NCI-H748 treated with DMSO at 0.1 percent for 48 hours (cell line): ENCODE results near the gene BRS3.
A peak's percentile ranks its signal among the peaks of the same experiment; 100 is the strongest.

Experiments
- DNase-seq: peaks from one replicate; lab custom pipeline; 2025; lab: John Stamatoyannopoulos, UW

BRS3 gene

GRCh38 chrX:136495043-136495442 is 7.3 kb downstream of the BRS3 start:
- DNase-seq, result no peak

GRCh38 chrX:136496186-136496763 is 8.5 kb downstream of the BRS3 start:
- DNase-seq, result no peak

- DNase-seq, result peak; percentile 64
Observed at GRCh38 chrX:136496764-136497555, 9.2 kb downstream of the BRS3 start.

- peak; percentile 63 for DNase-seq
Observed at GRCh38 chrX:136497556-136498052, 9.9 kb downstream of the BRS3 start, which contains the start of gene HTATSF1. Gene HTATSF1, plus strand, starts transcription at chrX:136497592. Its CDS starts 93 bp downstream, at chrX:136497685.

- no peak for DNase-seq
Observed at GRCh38 chrX:136519069-136519468, 31.3 kb downstream of the BRS3 start.

- DNase-seq, result no peak
Observed at GRCh38 chrX:136523770-136524169, 36.0 kb downstream of the BRS3 start.

GRCh38 chrX:136525738-136526606 is 38.2 kb downstream of the BRS3 start:
- no peak for DNase-seq

DNA sequence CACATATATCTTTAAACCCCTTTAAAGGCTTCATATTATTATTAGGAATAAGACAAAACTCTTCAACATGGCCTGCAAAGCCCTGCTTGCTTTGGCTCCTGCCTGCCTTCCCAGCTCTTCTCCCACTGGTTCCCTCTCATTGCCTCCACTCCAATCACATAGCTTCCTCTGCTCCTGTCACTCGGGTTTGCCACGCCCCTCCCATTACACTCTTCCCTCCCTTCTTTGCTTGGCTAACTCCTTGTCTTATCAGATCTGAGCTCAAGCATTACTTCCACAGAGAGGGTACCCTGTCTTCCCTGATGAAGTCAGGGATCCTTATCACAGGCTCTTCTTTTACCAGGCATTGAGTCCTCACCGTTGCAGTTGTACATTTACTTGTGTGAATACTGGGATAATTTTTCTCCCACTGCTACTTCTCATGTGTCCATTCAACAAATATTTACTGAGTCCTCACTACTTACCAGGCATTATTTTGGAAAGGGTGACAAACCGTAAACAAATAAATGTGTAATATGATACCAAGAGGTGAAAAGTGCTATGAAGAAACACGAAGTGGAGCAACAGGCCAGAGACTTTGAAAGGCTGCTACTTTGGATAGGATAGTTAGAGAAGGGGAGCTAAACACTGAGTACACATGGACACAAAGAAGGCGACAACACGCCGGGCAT is 41.0 kb downstream of the BRS3 start:
- DNase-seq, result no peak

DNA sequence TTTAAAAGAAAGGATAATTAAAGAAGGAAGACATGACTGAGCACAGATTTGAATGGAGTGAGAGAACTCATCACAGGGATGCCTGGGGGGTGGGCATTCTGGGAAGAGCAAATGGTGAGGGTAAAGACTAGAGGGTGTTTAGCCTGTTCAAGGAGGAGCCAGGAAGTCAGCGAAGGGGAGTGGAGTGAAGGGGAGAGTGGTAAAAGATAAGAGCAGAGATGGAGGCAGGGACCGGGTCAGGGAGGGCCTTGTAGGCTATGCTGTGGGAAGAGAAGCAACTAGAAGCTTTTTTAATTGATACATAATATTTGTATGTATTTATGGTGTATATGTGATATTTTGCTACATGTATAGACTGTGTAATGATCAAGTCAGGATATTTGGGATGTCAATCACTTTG is 42.0 kb downstream of the BRS3 start:
- DNase-seq, result no peak

DNA sequence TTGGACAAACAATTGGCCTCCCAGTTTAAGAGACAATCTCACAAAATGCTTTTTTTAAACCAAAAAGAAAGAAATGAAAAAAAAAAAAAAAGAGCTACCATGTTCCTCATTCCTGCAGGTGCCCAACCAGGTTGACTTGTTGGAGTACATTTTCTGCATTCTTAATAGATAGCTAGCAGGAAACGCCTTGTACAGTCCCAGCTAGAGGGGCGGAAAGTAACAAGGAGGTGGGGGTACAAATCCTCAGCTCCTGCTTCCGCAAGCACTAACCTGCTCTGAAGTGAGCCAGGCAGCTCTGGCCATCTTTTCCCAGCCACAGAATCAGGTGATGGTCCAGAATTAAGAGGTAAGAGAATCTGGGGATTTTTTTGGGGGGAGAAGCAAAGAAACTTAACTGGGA is 44.2 kb downstream of the BRS3 start, which contains the start of gene VGLL1:
Gene VGLL1 (plus strand): TSS at position 265 of the 400 bp plus-strand sequence. CDS start 3,806 bp downstream, outside the sequence.
- no peak for DNase-seq

- DNase-seq, result no peak
Observed at GRCh38 chrX:136534131-136534530, 46.4 kb downstream of the BRS3 start.

DNA sequence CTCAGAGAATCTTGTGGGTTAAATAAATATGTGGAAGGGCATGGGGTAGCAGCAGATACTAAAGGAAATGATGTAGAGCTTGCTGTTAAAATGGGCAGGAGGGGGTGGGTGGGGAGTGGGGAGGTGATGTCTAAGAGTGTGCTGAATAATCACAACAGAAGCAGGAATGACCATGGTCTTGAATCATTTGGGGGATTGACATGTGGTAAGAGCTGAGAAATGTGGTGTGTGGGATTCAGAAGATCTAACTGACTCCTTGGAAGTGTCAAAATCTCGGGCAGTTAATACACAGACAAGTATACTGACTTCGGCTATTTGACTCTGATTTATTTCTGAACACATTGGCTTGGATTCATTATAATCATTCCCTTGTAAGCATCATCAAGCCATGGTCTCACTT is 51.1 kb downstream of the BRS3 start:
- DNase-seq, result no peak

- DNase-seq, result no peak
Observed at GRCh38 chrX:136540226-136540625, 52.5 kb downstream of the BRS3 start.

DNA sequence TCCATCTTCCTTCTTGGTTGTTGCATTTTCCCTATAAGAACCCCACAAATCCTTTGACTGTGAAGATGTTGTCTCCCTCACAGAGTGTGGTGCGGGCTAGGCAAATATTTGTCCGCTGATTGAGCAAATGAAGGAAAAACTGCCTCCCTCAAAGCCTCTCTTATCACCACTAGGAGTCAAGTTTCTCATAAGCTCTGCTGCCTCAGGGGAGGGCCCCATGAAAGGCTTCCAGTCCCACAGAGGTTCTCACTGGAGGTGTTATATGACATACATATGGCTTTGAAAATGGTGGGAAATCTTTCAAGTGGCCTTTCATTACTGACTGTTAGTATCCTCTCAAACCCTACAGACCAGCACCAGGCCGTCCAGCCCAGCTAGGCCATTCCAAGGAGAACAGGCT is 53.5 kb downstream of the BRS3 start:
- DNase-seq, result no peak

DNA sequence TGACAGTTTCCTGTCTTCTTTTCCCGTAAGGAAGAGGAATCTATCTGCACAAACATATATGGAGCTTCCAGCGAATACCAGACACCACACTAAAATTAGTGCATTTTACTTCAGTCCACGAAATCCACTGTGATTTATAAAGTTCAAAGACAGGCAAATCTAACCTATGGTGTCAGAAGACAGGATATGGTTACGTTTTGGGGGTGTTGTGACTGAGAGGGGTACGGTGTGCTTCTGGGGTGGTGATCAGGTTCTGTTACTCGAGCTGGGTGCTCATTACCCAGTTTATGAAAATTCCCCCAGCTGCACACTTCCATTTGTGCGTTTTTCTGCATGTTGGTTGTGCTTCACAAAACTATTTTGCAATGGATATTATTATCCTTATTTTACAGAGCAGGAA is 54.5 kb downstream of the BRS3 start:
- no peak for DNase-seq
